ENCODE data around the gene PCGF3.
"Not testable (repeated sequence)": the region's sequence is repeated elsewhere in the genome, so short reads cannot be mapped to it uniquely, and the experiment has no call there.

PCGF3 gene

DNA sequence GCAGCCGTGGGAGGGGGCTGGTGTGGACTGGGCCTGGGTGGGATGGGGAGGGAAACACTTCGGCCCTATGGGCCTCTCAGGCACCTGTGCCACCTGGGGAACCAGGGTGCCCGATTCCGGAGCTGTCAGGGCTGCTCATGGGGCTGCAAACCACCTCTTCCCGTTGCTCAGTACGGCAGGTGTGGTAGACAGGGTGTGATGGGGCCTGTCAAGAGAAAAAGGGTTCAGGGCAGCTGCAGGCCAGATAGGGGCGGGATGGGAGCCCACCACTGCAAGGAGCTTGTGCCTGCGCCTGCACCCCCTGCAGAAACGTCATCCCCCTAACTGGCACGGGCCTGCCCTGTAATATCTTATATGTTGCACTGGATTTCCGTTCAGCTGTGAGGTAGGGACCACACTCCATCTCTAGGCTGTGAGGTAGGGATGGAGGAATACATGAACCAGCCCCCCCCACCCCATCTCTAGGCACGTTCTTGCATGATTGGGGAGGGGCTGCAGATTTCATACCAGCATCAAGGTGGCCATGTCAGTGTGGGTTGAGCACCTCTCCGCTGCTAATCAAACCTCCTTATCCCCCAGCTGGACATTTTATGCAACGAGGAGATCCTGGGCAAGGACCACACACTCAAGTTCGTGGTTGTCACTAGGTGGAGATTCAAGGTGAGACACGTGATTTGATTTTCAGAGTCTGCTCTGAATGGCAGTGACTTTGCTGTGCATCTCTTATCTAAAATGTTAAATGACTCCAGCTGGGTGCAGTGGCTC lies 59.0 kb downstream of the PCGF3 start:
- DNase-seq (ENCODE audit: low read depth), result no peak

GRCh38 chr4:766152-766515 lies 60.5 kb downstream of the PCGF3 start:
- DNase-seq (ENCODE audit: low read depth), result no peak

GRCh38 chr4:766559-767283 lies 61.1 kb downstream of the PCGF3 start:
- no peak for DNase-seq (ENCODE audit: low read depth)

DNA sequence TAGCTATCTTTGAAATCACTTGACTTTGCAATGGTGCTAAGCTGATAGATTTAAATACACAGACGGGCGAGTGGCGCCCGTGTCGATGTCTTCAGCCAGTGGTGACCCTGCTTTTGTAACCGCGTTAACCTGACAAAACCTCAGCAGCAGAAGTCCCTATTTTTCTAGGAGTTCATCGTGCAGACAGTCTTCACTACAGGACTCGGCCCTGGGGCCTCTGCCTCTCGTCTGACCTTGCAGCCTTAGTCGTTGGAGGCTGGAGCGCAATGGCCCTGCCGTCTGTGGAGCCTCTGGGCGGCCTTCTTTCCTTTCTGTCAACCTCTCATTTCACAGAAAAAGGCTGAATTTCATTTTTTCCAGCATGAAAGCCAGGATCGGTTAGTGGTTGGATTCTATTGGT lies 62.4 kb downstream of the PCGF3 start:
- no peak for DNase-seq (ENCODE audit: low read depth)

DNA sequence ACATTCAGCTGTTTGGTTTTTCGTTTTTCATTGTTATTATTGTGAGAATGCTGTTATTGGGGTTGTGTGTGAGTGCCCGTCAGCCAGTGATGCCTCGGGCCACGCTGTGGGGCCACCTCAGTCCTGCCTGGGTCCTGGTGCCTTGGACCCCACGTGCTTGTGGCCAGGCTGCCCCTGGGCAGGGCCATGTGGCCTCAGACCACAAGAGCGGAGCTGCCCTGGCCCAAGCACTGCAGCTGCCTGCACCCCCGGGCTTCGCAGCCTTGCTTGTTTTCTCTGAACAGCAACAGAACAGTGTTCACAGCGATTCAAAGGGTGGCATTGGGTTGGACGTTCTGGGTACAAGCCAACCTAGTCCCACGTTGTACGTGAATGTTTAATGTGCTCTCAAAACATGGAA lies 63.4 kb downstream of the PCGF3 start:
- no peak for DNase-seq (ENCODE audit: low read depth)

- DNase-seq (ENCODE audit: low read depth), result no peak
Measured at GRCh38 chr4:769511-769910, 63.9 kb downstream of the PCGF3 start.

- no peak for DNase-seq (ENCODE audit: low read depth)
Measured at GRCh38 chr4:770022-770421, 64.4 kb downstream of the PCGF3 start.

DNA sequence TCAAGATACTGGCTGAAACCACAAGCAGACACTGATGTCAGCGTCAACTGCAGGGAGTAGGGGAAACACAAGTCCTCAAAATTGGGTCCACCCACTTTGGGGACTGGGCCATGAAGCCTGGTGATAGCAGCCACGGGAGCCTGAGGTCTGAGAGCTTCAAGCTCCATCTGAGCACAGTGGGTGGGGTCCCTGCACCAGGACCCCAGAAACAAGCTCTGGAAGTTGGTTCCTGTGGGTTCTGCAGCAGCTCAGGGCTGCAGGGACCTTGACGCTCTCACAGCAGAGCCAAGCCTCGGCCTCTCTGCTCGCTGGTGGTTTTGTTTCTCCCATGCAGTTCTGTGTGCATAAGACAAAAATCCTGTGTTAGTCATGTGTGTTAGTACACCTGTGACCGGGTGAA lies 65.8 kb downstream of the PCGF3 start:
- no peak for DNase-seq (ENCODE audit: low read depth)

DNA sequence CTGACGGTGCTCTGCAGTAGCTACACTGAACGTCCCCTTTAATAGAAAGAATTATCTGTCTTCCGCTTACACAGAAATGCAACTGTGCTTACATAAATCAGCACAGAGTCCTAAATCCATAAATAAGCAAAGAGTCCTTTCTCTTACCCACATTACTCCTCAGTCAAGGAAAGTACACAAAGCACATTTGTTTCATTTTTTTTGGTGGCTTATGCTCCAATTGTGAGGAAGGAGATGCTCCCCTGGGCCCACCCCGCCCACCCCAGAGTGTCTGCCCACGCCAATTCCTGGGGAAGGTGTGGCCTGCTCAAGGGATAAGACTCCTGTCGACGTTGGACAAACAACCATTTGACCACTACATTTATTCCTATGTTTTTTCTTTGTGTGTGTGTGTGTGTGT lies 66.5 kb downstream of the PCGF3 start:
- no peak for DNase-seq (ENCODE audit: low read depth)

DNA sequence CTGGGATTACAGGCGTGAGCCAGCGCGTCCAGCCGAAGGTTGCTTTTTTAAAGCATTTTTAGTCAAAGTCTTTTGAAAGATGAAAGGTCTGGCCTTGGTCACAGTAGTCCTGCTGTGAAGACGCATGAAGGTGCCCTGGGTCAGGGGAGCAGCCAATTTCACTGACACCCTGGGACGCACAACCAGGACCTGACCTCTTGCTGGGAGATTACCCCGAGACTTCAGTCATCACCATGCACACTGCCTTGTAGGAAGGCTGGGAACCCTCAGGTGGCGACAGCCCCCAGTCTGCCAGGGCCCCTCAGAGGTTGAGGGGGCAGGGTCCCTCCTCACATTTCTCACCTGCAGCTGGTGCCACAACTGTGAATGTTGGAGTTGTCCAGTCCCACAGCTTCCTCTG lies 67.1 kb downstream of the PCGF3 start:
- DNase-seq (ENCODE audit: low read depth), result no peak

DNA sequence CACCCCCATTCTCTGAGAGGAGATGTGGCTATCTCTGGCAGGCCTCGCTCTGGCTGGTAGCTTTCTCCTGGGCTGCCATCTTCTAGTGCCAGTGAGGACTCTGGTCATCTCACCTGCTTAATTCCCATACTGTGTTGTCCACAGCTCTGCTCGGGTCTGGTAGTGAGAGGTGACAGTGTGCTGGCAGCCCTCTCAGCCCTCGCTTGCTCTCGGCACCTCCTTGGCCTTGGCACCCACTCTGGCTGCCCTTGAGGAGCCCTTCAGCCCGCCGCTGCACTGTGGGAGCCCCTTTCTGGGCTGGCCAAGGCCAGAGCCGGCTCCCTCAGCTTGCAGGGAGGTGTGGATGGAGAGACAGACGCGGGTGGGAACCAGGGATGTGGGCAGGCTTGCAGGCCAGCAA lies 67.6 kb downstream of the PCGF3 start:
- no peak for DNase-seq (ENCODE audit: low read depth)

- not testable (repeated sequence) for DNase-seq (ENCODE audit: low read depth)
Measured at GRCh38 chr4:774419-775092, 68.9 kb downstream of the PCGF3 start.

GRCh38 chr4:775485-775884 lies 69.9 kb downstream of the PCGF3 start:
- not testable (repeated sequence) for DNase-seq (ENCODE audit: low read depth)

- no peak for DNase-seq (ENCODE audit: low read depth)
Measured at GRCh38 chr4:776743-777441, 71.3 kb downstream of the PCGF3 start.

GRCh38 chr4:777520-778262 lies 72.1 kb downstream of the PCGF3 start:
- DNase-seq (ENCODE audit: low read depth), result no peak

DNA sequence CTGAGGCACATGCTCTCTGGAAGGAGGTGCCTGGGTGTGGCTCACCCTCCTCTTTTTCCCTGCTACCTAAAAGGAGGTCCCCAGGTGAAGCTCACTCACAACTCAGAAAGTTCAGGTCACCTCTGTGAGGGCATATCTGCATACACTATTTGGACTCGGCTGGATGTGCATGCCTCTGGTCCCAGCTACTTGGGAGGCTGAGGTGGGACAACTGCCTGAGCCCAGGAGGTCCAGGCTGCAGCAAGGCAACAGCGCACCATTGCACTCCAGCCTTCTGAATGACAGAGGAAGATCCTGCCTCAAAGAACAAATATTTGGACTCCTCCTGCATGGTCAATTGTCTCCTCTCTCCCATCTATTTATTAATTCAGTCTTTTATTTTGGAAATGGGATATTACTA lies 73.9 kb downstream of the PCGF3 start:
- DNase-seq (ENCODE audit: low read depth), result no peak

DNA sequence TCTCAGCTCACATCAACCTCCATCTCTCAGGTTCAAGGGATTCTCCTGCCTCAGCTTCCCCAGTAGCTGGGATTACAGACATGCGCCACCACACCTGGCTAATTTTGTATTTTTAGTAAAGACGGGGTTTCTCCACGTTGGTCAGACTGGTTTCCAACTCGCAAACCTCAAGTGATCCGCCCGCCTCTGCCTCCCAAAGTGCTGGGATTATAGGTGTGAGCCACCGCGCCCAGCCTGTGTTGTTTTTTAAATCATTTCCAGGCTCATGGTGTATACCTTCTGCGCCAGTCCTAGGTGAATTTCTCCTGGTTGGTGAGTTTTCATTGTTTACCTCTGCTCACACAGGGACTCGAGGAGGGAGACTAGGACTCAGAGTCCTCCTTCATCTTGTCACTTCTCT lies 74.6 kb downstream of the PCGF3 start:
- DNase-seq (ENCODE audit: low read depth), result not testable (repeated sequence)

DNA sequence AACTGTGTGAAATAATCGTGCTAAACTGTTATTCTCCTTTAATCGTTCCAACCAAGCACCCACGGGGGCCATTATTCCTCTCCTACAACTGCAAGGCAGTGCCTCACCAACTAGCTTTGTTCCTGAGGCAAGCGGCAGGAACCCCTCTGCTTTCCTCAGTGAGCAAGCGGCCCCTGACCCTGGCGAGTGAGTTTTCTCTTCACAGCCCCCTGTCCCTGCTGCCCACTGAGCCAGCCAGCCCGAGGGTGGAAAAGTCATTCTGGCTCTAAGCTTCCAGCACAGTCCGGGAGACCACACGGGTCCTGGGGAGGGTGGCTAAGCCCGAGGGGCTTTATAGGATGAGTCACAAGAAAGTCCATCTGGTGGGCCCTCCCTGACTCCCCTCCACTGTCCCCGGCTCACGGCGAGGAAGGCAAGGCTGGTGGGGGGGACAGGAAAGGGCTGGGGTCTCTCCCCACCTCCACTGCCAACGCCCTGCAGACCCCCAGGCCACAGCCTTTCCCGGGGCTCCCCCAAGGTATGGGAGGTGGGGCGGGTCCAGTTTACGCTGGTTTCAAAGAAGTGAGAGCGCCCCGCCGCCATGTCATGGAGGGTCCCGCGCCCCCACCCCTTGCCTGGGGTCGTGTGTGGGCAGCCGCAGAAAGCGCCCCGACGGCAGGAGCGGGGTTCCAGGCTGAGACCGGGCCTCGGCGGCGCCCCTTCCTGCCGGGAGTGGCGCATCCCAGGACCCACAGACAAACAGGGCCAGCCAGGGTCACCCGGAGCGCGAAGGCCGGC lies 75.3 kb downstream of the PCGF3 start:
- DNase-seq (ENCODE audit: low read depth), result no peak

DNA sequence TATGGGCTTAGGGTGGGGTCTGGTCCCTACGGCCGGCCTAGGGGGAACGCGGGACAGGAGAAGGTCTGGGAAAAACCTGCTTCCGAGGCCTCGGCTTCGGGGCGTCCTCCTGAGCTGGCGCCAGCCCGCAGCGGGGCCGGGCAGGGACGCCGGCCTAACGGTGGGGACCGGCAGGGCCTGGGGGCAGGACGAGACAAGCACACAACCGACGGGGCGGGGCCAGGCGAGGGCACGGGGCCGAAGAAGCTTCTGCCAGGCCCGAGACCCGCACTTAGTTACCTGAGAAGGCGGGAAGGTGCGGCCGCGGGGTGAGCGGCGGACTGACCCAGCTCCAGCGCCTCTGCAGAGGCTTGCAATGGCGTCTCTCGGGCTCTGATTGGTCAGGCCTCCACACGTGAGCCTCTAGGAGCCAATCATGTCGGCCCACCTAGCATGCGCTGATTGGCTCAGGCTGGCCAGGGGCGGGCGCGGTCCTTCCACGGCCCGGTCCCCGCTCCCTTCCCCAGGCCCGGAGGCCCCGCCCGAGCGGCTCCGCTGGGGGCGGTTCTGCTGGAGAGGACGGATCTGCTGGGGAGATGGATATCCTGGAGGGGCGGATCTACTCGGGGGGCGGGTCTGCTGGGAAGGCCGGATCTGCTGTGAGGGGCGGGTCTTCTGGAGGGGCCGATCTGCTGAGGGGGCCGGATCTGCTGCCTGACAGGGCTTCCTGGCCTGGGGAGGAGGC lies 76.0 kb downstream of the PCGF3 start:
- DNase-seq (ENCODE audit: low read depth), result peak; percentile 95
